Gastrocnemius medialis (tissue), 4 donors: Measurements from ENCODE around the gene WDSUB1. TPM values are rescaled to one million over a fixed set of nuclear protein-coding genes. Genes with fewer than 3 reads are reported as not detected.

ENCODE experiments used
- ATAC-seq, 2 donors: fragments of 150-250 bp; one replicate each; pipeline ENCODE4 v1.9.1; 2016
- DNase-seq, 2 donors: peaks; one replicate each; pipeline ENCODE4 v3.0.0-alpha.2; 2019
- H3K27ac ChIP-seq, 4 donors: fragments of 200-600 bp; sonication (generic); 1 replicate in 1 of 4; 2 replicates in 3 of 4; pipeline ENCODE4 v1.5.1; 2016 to 2018; ENCODE audit warnings: mild to moderate bottlenecking in 2 of 4, moderate library complexity in 1 of 4
- H3K27me3 ChIP-seq, 3 donors: fragments of 200-600 bp; sonication (generic) in 2 of 3; 1 replicate in 1 of 3; 2 replicates in 2 of 3; pipeline versions ENCODE4 v1.5.1 to v1.6.0; 2016 to 2019; ENCODE audit warnings: mild to moderate bottlenecking in 1 of 3, moderate library complexity in 1 of 3
- H3K36me3 ChIP-seq, 2 donors: fragments of 200-600 bp; sonication (generic) in 1 of 2; one replicate each; pipeline ENCODE4 v1.5.1; 2017 to 2018
- H3K4me1 ChIP-seq, 2 donors: fragments of 200-600 bp; sonication (generic) in 1 of 2; one replicate each; pipeline ENCODE4 v1.5.1; 2016 to 2017; ENCODE audit warnings: mild to moderate bottlenecking in 2 of 2
- H3K4me3 ChIP-seq, 4 donors: fragments of 200-600 bp; sonication (generic) in 3 of 4; 1 replicate in 1 of 4; 2 replicates in 3 of 4; pipeline ENCODE4 v1.5.1; 2016 to 2019; ENCODE audit warnings: mild to moderate bottlenecking in 2 of 4
- H3K9me3 ChIP-seq, 3 donors: fragments of 200-600 bp; sonication (generic) in 2 of 3; 1 replicate in 1 of 3; 2 replicates in 2 of 3; pipeline ENCODE4 v1.5.1; 2016 to 2019
- CTCF ChIP-seq, 5 experiments: fragments of 450-650 bp in 3 of 5; fragments of 200-600 bp in 2 of 5; sonication (generic) in 2 of 5; IDR thresholded peaks in 4 of 5; conservative IDR thresholded peaks in 1 of 5; 1 replicate in 4 of 5; 2 replicates in 1 of 5; pipeline ENCODE4 v1.5.1; 2016 to 2019; ENCODE audit warnings: antibody characterized with exemption in 5 of 5, mild to moderate bottlenecking in 3 of 5, moderate library complexity in 3 of 5
- POLR2A ChIP-seq, 2 donors: fragments of 450-650 bp; IDR thresholded peaks; one replicate each; pipeline ENCODE4 v1.6.1; 2017; ENCODE audit warnings: antibody characterized with exemption in 2 of 2, mild to moderate bottlenecking in 2 of 2, moderate library complexity in 2 of 2
- in situ Hi-C, 4 donors: fragments of 200-750 bp; cut with MboI; loops; one replicate each; pipeline versions ENCODE4 v1.15.0 to v1.8.0; 2017; ENCODE audit warnings: low sequenced_read_pairs in 4 of 4
- intact Hi-C: fragments of 100-400 bp; cut with DNase I; formaldehyde crosslinking; loops from one replicate; pipeline ENCODE4 v1.15.1; 2023; ENCODE audit warnings: low total_unique reads
- total RNA-seq, 4 donors: library from RNA; depleted of rRNA; stranded (reverse); fragments of >200 nt; gene quantifications; one replicate each; pipeline versions ENCODE4 v1.1.0 to v1.2.3, GENCODE V29; 2016

The WDSUB1 gene
- total RNA-seq, 4 donors from 2014 or later = 1.4 to 3.1 (median 2.5) TPM

- Histone ChIP-seq H3K27me3 (no peaks in the 10 kb centered on the region), H3K9me3 (no peaks in the 10 kb centered on the region), H3K4me3 (no peak overlapping the region), H3K36me3 (no peaks in the 10 kb centered on the region), H3K4me1 (peaks cover 8 to 10% of the 10 kb centered on the region in 2 donors), H3K27ac (no peak overlapping the region)
- ATAC-seq (no peak), DNase-seq (peak in 1 of 2 donors; percentile 17)
- intact Hi-C loops = no loop called here
- no peak for TF ChIP-seq CTCF (IDR thresholded peaks at IDR 0.05 in 4 of 5, conservative IDR thresholded peaks at IDR 0.05 in 1 of 5)
- no peak for TF ChIP-seq POLR2A (IDR thresholded peaks at IDR 0.05)
- in situ Hi-C loops = no loop called here
These were observed 3.9 kb upstream of the WDSUB1 start for GRCh38 chr2:159290289-159290907.

- H3K4me1 ChIP-seq = peaks cover 8 to 10% of the 10 kb centered on the region in 2 donors
- H3K9me3 ChIP-seq = no peaks in the 10 kb centered on the region
- no peaks in the 10 kb centered on the region for H3K27me3 ChIP-seq
- in situ Hi-C loops = no loop called here
- no peak overlapping the region for H3K4me3 ChIP-seq
- DNase-seq (no peak), ATAC-seq (no peak)
- H3K36me3 ChIP-seq = no peaks in the 10 kb centered on the region
- H3K27ac ChIP-seq = peak overlapping the region; percentile 86 to 95 (median 89)
- TF ChIP-seq CTCF (IDR thresholded peaks at IDR 0.05 in 4 of 5, conservative IDR thresholded peaks at IDR 0.05 in 1 of 5) (no peak), POLR2A (IDR thresholded peaks at IDR 0.05) (no peak)
- intact Hi-C loops = loop anchor here (5.0 to 10.0 kb wide), 2 partner anchors 35 to 327 kb away; partner anchors contain the start of gene BAZ2B
These were observed 1.2 kb upstream of the WDSUB1 start for GRCh38 chr2:159287733-159288132.

GRCh38 chr2:159286709-159287441, 372 bp upstream of the WDSUB1 start:
- peak overlapping the region; percentile 86 to 95 (median 89) for H3K27ac ChIP-seq
- in situ Hi-C loops (no loop called here), intact Hi-C loops (loop anchor here (1.0 to 10.0 kb wide), 3 partner anchors 35 to 425 kb away; partner anchors contain the start of genes BAZ2B and MARCHF7)
- ATAC-seq = peak; percentile 93 to 94
- H3K27me3 ChIP-seq = no peaks in the 10 kb centered on the region
- DNase-seq = peak; percentile 95 to 98
- no peak for TF ChIP-seq CTCF (IDR thresholded peaks at IDR 0.05 in 4 of 5, conservative IDR thresholded peaks at IDR 0.05 in 1 of 5)
- TF ChIP-seq POLR2A (IDR thresholded peaks at IDR 0.05) = peak; percentile 49 to 65
- H3K4me3 ChIP-seq = peak overlapping the region; percentile 83 to 91 (median 88)
- H3K36me3 ChIP-seq = no peaks in the 10 kb centered on the region
- H3K4me1 ChIP-seq = peaks cover 8 to 10% of the 10 kb centered on the region in 2 donors
- no peaks in the 10 kb centered on the region for H3K9me3 ChIP-seq

GRCh38 chr2:159285433-159285832, 1.1 kb downstream of the WDSUB1 start:
- Histone ChIP-seq H3K4me1 (peaks cover 8 to 10% of the 10 kb centered on the region in 2 donors), H3K27me3 (no peaks in the 10 kb centered on the region), H3K36me3 (no peaks in the 10 kb centered on the region), H3K9me3 (no peaks in the 10 kb centered on the region), H3K27ac (peak overlapping the region; percentile 86 to 95 (median 89)), H3K4me3 (peak overlapping the region; percentile 83 to 91 (median 88))
- in situ Hi-C loops = no loop called here
- DNase-seq (no peak), ATAC-seq (no peak)
- no peak for TF ChIP-seq CTCF (IDR thresholded peaks at IDR 0.05 in 4 of 5, conservative IDR thresholded peaks at IDR 0.05 in 1 of 5)
- TF ChIP-seq POLR2A (IDR thresholded peaks at IDR 0.05) = no peak
- intact Hi-C loops = loop anchor here (5.0 to 10.0 kb wide), 2 partner anchors 33 to 329 kb away; partner anchors contain the start of gene BAZ2B
